PFSK-1 (cell line): Measurements from ENCODE around the gene XPOT.

Experiments used
- POLR2AphosphoS5 ChIP-seq: IDR thresholded peaks from 2 replicates; pipeline ENCODE4 v1.6.1; 2012; ENCODE audit warnings: low read depth, mild to moderate bottlenecking, control low read depth, low read length, moderate library complexity
- TAF1 ChIP-seq: IDR thresholded peaks from 2 replicates; pipeline ENCODE4 v1.6.1; 2012; ENCODE audit warnings: low read length, control low read depth, borderline replicate concordance; ENCODE audit not compliant: insufficient read depth

DNA sequence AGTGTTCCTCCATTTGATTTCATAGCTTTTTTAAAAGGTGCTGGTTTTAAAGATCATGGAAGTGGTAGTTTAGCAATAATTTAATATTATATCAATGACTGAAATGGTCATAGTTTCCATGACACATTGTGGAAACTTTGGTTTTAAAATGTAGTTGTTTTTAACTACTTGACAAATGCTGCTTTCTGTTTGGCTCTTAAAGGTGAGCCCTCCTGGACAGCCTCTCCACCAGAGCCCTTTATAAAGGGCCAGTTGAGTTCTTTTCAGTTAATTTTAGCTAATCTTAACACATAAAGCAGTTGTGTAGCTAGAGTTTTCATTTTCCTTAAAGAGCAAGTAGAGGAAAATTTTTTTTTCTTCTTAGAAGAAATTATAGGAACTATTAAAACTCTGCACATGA lies 14.0 kb downstream of the XPOT start:
- TF ChIP-seq POLR2AphosphoS5, result no peak
- TF ChIP-seq TAF1, result no peak
